Measurements from ENCODE around the gene ARHGAP23. TPM values are rescaled to one million over a fixed set of nuclear protein-coding genes. Genes with fewer than 3 reads are reported as not detected.

ARHGAP23 gene
- total and polyA plus RNA-seq, 10 of the 15 experiments (the other 5 are each of a cell fraction or from before 2014, with no cell fraction given) = 0.23 to 5.8 (median 2.1) TPM

GRCh38 chr17:38550661-38551060 lies 122.4 kb downstream of the ARHGAP23 start:
- H3K27ac ChIP-seq (ENCODE audit: control insufficient read depth, insufficient read depth) = no peak overlapping the region
- no TSS peak for BruUV-seq (replicated peaks)
- ChIA-PET POLR2A (no interaction called here), CTCF (interaction anchor here (1.1 to 5.4 kb wide), 3 partner anchors 8 to 116 kb away, joined by 3 to 33 read pairs (median 9); no protein-coding TSS in a partner anchor), RAD21 (ENCODE audit: unreplicated experiment) (no interaction called here), SMC1A (ENCODE audit: uncharacterized antibody, unreplicated experiment) (interaction anchor here (1.1 kb wide), 1 partner anchor 116 kb away, joined by 7 read pairs; no protein-coding TSS in a partner anchor)
- H3K9me3 ChIP-seq (replicated peaks; ENCODE audit: control insufficient read depth, insufficient read depth, low read length) = no peaks in the 10 kb centered on the region
- in situ Hi-C loops (cut with MboI) (no loop called here), intact Hi-C loops (cut with micrococcal nuclease; ENCODE audit: unreplicated experiment) (no loop called here)
- no peaks in the 10 kb centered on the region for H3K36me3 ChIP-seq (ENCODE audit: control insufficient read depth in 2 of 2, insufficient read depth in 2 of 2, low read length in 1 of 2)
- DNase-seq (ENCODE audit: low read depth, low spot score) (no peak), ATAC-seq (no peak), FAIRE-seq (no peak)
- no peaks in the 10 kb centered on the region for H3K4me1 ChIP-seq (ENCODE audit: control insufficient read depth, insufficient read depth, low read length)
- H3K4me3 ChIP-seq = no peak overlapping the region
- 61% methylated on average over 7 of the region's 8 CpGs for WGBS (ENCODE audit: insufficient coverage, insufficient replicate concordance, low lambda C conversion rate, missing lambda C conversion rate)
- H2AFZ ChIP-seq (ENCODE audit: control insufficient read depth, low read depth, low read length) = no peak overlapping the region
- H3K4me2 ChIP-seq (ENCODE audit: control insufficient read depth, insufficient read depth) = no peak overlapping the region
- H3K9ac ChIP-seq (ENCODE audit: control insufficient read depth, insufficient read depth, low read length) = no peak overlapping the region
- H4K20me1 ChIP-seq (ENCODE audit: control insufficient read depth, insufficient read depth) = no peaks in the 10 kb centered on the region
- no peaks in the 10 kb centered on the region for H3K79me2 ChIP-seq (ENCODE audit: control insufficient read depth, insufficient read depth, low read length)
- no peaks in the 10 kb centered on the region for H3K27me3 ChIP-seq (replicated peaks in 1 of 2; ENCODE audit: control insufficient read depth in 2 of 2, insufficient read depth in 2 of 2, low read length in 1 of 2)
- no peak for TF ChIP-seq MTA2 (IDR thresholded peaks at IDR 0.05; ENCODE audit: low read depth)
- no peak for TF ChIP-seq ZNF217 (IDR thresholded peaks at IDR 0.05)
- TF ChIP-seq ZNF384 (IDR thresholded peaks at IDR 0.05; ENCODE audit: borderline replicate concordance, low read depth, low read length) = no peak
- TF ChIP-seq BCL11A (IDR thresholded peaks at IDR 0.05; ENCODE audit: low read depth, low read length) = no peak
- TF ChIP-seq, protein P1, sequence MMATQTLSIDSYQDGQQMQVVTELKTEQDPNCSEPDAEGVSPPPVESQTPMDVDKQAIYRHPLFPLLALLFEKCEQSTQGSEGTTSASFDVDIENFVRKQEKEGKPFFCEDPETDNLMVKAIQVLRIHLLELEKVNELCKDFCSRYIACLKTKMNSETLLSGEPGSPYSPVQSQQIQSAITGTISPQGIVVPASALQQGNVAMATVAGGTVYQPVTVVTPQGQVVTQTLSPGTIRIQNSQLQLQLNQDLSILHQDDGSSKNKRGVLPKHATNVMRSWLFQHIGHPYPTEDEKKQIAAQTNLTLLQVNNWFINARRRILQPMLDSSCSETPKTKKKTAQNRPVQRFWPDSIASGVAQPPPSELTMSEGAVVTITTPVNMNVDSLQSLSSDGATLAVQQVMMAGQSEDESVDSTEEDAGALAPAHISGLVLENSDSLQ (IDR thresholded peaks at IDR 0.05) = no peak
- no peak for TF ChIP-seq NR2F1 (conservative IDR thresholded peaks at IDR 0.05)
- TF ChIP-seq MYC (IDR thresholded peaks at IDR 0.05; ENCODE audit: insufficient read depth, insufficient read length, insufficient replicate concordance, low read length, severe bottlenecking) = no peak
- no peak for TF ChIP-seq REST (IDR thresholded peaks at IDR 0.05; ENCODE audit: low read depth, low read length)
- no peak for TF ChIP-seq ZNF592 (IDR thresholded peaks at IDR 0.05)
- no peak for TF ChIP-seq KLF5 (IDR thresholded peaks at IDR 0.05; ENCODE audit: partially characterized antibody)
- TF ChIP-seq ZBTB40 (IDR thresholded peaks at IDR 0.05; ENCODE audit: borderline replicate concordance) = no peak
